Jurkat, Clone E6-1 (cell line): ENCODE data around the gene CTSE.
A peak's percentile ranks its signal among the peaks of the same experiment; 100 is the strongest.
"Not testable (repeated sequence)": the region's sequence is repeated elsewhere in the genome, so short reads cannot be mapped to it uniquely, and the experiment has no call there.

Experiments used
- DNase-seq: peaks from one replicate; pipeline ENCODE4 v3.0.0-alpha.2; 2011; ENCODE audit warnings: low read depth, low spot score
- H3K4me3 ChIP-seq: 2 replicates; pipeline ENCODE4 v1.5.1; 2011; ENCODE audit warnings: mild to moderate bottlenecking, low read length, control low read depth, moderate library complexity

Gene CTSE

DNA sequence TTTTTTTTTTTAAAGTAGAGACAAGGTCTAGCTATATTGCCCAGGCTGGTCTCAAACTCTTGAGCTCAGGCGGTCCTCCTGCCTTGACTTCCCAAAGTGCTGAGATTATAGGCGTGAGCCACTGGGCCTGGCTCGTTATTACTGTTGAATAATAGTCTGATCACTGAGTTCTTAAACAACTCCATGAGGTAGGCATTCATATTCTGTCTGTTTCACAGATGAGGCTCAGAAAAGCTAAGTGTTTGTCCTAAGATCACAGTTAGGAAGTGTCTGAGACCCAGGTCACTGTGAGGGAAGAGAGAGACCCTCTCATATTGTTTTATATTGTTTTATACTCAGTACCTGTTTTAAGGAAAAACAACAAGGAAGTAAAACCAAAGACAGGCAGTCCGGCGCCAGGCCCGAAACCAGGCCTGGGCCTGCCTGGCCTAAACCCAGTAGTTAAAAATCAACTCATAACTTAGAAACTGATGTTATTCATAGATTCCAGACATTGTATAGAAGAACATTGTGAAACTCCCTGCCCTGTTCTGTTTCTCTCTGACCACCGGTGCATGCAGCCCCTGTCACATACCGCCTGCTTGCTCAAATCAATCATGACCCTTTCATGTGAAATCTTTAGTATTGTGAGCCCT, 28.7 kb upstream of the CTSE start:
- not testable (repeated sequence) for H3K4me3 ChIP-seq, DNase-seq

DNA sequence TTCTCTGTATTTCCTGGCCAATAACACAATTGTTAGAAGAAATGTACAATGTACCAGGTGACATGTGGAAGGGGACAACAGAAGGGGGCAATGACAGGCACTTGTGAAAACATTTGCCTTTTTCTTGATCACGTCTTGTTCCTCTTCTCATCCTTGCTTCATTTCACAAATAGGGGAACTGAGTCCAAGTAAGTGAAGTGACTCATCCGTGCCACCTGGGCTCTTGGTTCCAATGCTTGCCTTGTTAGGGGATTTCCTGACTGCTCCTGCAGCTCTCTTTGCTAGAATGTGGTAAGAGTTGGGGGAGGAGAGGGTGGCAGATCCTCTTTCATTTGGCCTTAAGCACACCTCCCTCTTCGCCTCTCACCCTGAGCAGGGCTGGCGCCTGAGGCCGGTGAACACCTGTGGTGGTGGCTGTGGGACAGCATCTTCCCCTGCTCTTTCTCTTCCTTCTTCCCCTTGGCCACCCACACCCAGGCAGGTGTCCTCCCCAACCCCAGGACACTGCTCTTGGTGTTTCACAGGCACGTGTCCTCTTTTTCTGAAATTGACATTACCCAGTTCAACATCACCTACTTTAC, 27.1 kb upstream of the CTSE start:
- DNase-seq, result peak; percentile 95
- H3K4me3 ChIP-seq, result no peak overlapping the region

GRCh38 chr1:206049919-206050600, 26.4 kb upstream of the CTSE start:
- DNase-seq, result no peak
- no peak overlapping the region for H3K4me3 ChIP-seq

DNA sequence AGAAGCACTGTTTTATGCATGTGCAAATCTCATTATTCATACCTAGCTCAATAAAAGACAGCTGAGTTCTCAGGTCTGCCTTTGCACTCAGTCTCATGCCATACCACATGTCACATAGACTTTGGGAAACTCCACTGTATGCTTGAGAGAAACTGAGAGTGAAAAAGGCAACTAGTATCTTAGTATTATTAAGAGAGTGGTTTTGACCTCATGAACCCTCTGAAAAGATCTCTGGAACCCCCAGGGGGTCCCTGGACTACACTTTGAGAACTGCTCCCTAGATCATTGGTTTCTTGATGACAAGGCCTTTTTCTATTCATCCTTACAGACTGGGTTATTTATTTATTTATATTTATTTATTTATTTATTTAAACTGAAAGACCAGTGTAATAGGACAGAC, 25.6 kb upstream of the CTSE start:
- H3K4me3 ChIP-seq, result no peak overlapping the region
- DNase-seq, result no peak

DNA sequence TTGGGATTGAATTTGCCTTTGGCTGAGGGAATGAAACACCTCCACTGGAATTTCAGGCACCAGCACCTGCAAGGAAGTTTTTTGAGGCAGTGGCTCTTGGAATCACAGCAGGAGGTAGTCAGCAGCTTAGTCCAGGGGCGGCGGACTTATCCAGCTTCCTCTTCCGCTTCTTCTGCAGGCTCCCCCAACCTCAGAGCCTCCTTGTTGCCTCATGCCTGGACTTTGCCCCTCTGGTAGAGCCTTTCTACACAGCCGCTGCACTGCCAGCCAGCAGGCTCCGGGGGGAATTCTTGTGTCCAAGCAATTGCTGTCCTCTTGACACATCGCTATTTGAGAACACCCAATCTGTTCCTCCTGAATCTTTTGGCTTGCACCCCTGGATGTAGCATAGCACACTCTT, 24.9 kb upstream of the CTSE start:
- DNase-seq, result no peak
- H3K4me3 ChIP-seq, result no peak overlapping the region

- H3K4me3 ChIP-seq, result no peak overlapping the region
- no peak for DNase-seq
These were observed 23.6 kb upstream of the CTSE start for GRCh38 chr1:206047271-206047670.

DNA sequence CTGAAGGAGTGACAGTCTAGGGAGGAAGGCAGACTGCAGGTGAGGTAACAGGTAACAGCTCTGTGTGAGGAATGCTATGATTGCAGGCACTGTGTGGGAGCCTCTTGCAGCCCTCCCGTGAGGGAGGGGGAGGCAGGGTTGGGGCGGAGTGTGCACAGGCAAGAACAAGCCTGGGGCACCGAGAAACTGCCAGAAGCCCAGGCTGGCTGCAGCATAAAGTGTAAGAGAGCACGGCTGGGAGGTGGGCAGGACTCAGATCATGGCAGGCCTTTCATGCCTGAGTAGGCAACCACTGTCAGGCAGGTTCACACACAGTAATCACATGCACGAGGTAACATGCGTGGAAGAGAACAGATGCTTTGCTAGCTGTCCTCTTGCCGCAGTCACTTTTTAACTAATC, 17.9 kb upstream of the CTSE start:
- no peak overlapping the region for H3K4me3 ChIP-seq
- DNase-seq, result no peak

GRCh38 chr1:206040328-206040727, 16.6 kb upstream of the CTSE start:
- no peak for DNase-seq
- H3K4me3 ChIP-seq, result no peak overlapping the region

GRCh38 chr1:206039046-206039973, 15.6 kb upstream of the CTSE start:
- no peak for DNase-seq
- H3K4me3 ChIP-seq, result no peak overlapping the region

GRCh38 chr1:206037581-206037980, 13.9 kb upstream of the CTSE start:
- no peak overlapping the region for H3K4me3 ChIP-seq
- DNase-seq, result no peak

DNA sequence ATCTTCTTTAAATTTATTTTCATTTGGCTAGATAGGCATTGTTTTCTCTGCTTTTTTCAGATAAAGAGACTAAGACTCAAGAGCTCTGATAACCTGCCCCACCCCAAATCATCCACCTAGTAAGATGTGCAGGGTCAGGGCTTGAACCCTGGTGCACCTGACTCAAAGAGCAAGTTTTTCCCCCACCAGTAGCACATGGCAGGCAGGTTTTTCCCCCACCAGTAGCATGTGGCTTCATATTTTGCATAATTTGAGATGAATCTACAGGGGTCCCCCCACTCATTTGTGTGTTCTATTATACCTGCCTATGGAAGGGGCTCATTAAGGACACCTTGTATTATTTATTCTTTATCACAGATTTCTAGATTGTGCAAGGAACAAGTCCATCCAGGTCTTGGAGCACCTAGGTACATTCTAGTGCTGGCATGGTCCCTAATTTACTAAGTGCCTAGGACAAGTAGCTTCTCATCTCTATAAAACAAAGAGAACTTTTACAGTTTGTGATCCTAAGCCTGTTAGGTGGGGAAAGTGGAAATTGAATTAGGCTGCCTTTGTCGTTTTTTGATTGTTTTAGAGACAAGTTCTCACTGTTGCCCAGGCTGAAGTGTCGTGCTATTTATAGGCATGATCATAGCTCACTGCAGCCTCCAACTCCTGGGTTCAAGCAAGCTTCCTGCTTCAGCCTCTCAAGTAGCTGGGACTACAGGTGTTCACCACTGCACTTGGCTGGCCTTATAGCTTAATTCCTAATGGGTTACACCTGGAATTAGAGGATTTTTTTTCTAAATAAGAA, 13.2 kb upstream of the CTSE start:
- H3K4me3 ChIP-seq, result no peak overlapping the region
- DNase-seq, result no peak

- H3K4me3 ChIP-seq, result peak overlapping the region; percentile 54
- peak; percentile 63 for DNase-seq
These were observed 11.3 kb upstream of the CTSE start for GRCh38 chr1:206035027-206035426.

DNA sequence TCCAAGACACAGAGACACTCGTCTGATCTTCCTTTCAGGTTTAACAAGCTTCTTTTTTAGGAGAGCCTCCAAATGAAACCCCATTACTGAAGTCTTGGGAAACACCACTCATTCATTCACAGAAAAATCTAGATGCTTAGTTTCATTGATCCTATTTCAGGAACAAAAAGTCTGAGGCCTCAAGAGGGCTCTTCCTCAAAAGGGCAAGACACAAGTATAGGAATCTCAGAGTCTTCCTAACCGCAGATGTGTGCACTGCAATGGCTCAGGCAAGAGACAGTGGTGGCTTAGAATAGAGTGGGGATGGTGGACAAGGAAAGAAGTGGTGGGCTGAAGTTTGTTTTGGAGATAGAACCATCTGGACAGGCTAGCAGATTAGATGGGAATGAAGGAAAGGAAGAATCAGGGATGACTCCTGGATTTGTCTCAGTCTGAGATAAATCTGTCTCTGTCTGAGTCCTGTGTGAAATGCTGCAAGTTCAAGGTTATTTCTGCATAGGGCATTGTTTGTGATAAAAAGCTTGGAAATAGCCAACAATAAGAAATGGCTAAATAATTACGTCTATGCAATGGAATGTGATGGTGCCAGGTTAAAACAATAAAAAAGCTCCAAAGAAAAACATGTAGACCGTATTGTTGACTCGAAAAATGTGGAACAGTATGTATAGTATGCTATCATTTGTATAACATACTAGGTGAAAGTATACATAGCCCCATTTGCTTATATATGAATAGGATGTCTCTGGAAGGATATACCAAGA, 8.9 kb upstream of the CTSE start:
- DNase-seq, result no peak
- no peak overlapping the region for H3K4me3 ChIP-seq

- H3K4me3 ChIP-seq, result no peak overlapping the region
- DNase-seq, result peak; percentile 94
These were observed 7.0 kb upstream of the CTSE start for GRCh38 chr1:206030714-206031113.

- DNase-seq, result no peak
- H3K4me3 ChIP-seq, result no peak overlapping the region
These were observed 6.5 kb upstream of the CTSE start for GRCh38 chr1:206030191-206030590.

DNA sequence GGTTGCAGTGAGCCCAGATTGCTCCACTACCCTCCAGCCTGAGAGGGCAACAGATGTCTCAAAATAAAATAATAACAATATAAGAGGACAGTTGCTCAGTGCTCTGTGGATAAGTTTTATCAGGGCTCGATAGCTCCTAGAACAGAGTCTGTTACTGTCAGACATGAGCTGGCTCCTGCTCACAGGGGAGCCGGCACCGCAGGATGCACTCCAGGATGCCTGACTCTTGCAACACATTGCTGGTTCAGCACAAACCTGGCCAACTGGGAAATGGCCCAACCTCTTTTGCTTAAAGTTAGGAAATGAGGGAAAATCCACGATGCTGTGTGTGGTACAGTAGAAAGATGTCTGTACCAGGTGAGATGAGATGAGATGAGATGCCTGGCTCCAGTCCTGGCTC, 5.8 kb upstream of the CTSE start:
- no peak overlapping the region for H3K4me3 ChIP-seq
- no peak for DNase-seq

DNA sequence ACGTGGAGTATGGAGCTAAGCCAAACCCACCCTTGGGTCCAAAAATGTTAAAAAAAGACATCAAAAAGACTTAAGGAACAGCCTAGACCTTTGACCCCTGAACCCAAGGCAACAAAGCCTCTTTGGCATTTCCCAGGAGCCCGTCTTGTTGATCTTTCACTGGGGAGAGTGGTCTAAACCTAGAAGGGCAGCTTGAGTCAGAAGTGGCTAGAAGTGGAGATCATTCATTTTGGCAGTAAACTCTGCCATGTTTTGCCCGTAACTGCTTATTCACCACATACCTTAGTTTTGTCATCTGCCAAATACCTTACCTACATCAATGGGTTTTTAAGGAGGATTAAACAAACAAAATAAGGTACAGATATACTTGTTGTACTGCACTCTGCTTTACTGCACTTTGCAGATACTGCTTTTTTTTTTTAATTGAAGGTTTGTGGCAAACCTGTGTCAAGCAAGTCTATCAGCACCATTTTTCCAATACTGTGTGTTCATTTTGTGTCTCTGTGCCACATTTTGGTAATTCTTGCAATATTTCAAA, 1.7 kb upstream of the CTSE start:
- DNase-seq, result no peak
- no peak overlapping the region for H3K4me3 ChIP-seq

DNA sequence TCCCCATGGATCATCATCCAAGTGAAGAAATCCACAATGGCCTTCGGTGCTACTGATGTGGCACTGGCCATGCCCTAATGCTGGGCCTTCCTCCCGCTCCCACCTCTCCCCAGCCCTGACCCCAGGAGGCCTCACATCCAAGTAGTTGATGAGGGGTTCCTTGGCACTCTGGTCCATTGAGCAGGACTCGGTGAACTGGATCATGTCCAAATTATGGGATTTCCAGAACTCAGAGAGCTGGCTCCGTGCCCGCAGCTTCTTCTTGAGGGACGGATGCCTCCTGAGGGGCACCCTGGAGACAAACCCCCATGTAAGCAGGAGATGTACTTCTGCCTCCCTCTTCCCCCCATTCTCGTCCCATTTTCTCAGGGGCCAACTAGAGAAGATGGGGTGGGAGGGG, 929 bp downstream of the CTSE start:
- DNase-seq, result no peak
- no peak overlapping the region for H3K4me3 ChIP-seq
